Endothelial cell (in vitro differentiated cells): ENCODE results near the gene ST8SIA4. TPM values are rescaled to one million over a fixed set of nuclear protein-coding genes. Genes with fewer than 3 reads are reported as not detected.

Experiments used
- DNase-seq: peaks from one replicate; pipeline ENCODE4 v3.0.0; 2021; ENCODE audit warnings: low spot score
- H3K27ac Mint-ChIP-seq: one replicate; pipeline ENCODE4 v1.8.0; 2021; ENCODE audit warnings: mixed read lengths, inconsistent platforms; ENCODE audit not compliant: unreplicated experiment
- H3K27me3 Mint-ChIP-seq: one replicate; pipeline ENCODE4 v1.8.0; 2021; ENCODE audit warnings: mild to moderate bottlenecking, moderate library complexity, mixed read lengths, inconsistent platforms; ENCODE audit not compliant: unreplicated experiment
- H3K36me3 Mint-ChIP-seq: one replicate; pipeline ENCODE4 v1.8.0; 2021; ENCODE audit warnings: mild to moderate bottlenecking, low read depth, mixed read lengths, inconsistent platforms; ENCODE audit not compliant: unreplicated experiment
- H3K4me1 Mint-ChIP-seq: one replicate; pipeline ENCODE4 v1.8.0; 2021; ENCODE audit warnings: mild to moderate bottlenecking, mixed read lengths, inconsistent platforms; ENCODE audit not compliant: unreplicated experiment
- H3K4me3 Mint-ChIP-seq: one replicate; pipeline ENCODE4 v1.8.0; 2021; ENCODE audit warnings: mild to moderate bottlenecking, mixed read lengths, inconsistent platforms; ENCODE audit not compliant: unreplicated experiment
- H3K9me3 Mint-ChIP-seq: one replicate; pipeline ENCODE4 v1.8.0; 2021; ENCODE audit warnings: mixed read lengths, inconsistent platforms; ENCODE audit not compliant: unreplicated experiment
- CTCF ChIP-seq: fragments of 200-600 bp; sonication (generic); IDR thresholded peaks from one replicate; pipeline ENCODE4 v1.5.0; 2021; ENCODE audit warnings: antibody characterized with exemption; ENCODE audit not compliant: unreplicated experiment
- total RNA-seq: library from RNA; stranded (reverse); fragmentation: NEBNext Ultra II Directional; extraction: Animal tissue kit (Norgen Biotek cat#: 25700); gene quantifications from one replicate; pipeline ENCODE4 v1.2.1, GENCODE V29; 2021; ENCODE audit not compliant: unreplicated experiment

The ST8SIA4 gene
- total RNA-seq, 1 donor from 2014 or later, result 30.3 TPM

- no peak for DNase-seq
- Mint-ChIP-seq H3K27ac (no peak overlapping the region), H3K4me1 (peaks cover 12% of the 10 kb centered on the region), H3K27me3 (peaks cover 8% of the 10 kb centered on the region), H3K9me3 (no peaks in the 10 kb centered on the region), H3K4me3 (no peak overlapping the region), H3K36me3 (peaks cover 6% of the 10 kb centered on the region)
- TF ChIP-seq CTCF, result no peak
Observed at GRCh38 chr5:100896054-100896453, 7.0 kb downstream of the ST8SIA4 start.

GRCh38 chr5:100890461-100891008, 12.5 kb downstream of the ST8SIA4 start:
- no peaks in the 10 kb centered on the region for H3K27me3 Mint-ChIP-seq
- TF ChIP-seq CTCF, result no peak
- no peaks in the 10 kb centered on the region for H3K4me1 Mint-ChIP-seq
- no peak overlapping the region for H3K4me3 Mint-ChIP-seq
- H3K27ac Mint-ChIP-seq, result no peak overlapping the region
- H3K36me3 Mint-ChIP-seq, result no peaks in the 10 kb centered on the region
- no peak for DNase-seq
- no peaks in the 10 kb centered on the region for H3K9me3 Mint-ChIP-seq

- H3K36me3 Mint-ChIP-seq, result no peaks in the 10 kb centered on the region
- no peak overlapping the region for H3K27ac Mint-ChIP-seq
- H3K4me1 Mint-ChIP-seq, result no peaks in the 10 kb centered on the region
- no peak overlapping the region for H3K4me3 Mint-ChIP-seq
- no peak for DNase-seq
- no peaks in the 10 kb centered on the region for H3K9me3 Mint-ChIP-seq
- no peak for TF ChIP-seq CTCF
- no peaks in the 10 kb centered on the region for H3K27me3 Mint-ChIP-seq
Observed at GRCh38 chr5:100889896-100890295, 13.2 kb downstream of the ST8SIA4 start.

- H3K27me3 Mint-ChIP-seq, result no peaks in the 10 kb centered on the region
- DNase-seq, result no peak
- no peak overlapping the region for H3K27ac Mint-ChIP-seq
- no peaks in the 10 kb centered on the region for H3K36me3 Mint-ChIP-seq
- H3K4me3 Mint-ChIP-seq, result no peak overlapping the region
- no peak for TF ChIP-seq CTCF
- H3K9me3 Mint-ChIP-seq, result no peaks in the 10 kb centered on the region
- no peaks in the 10 kb centered on the region for H3K4me1 Mint-ChIP-seq
Observed at GRCh38 chr5:100889165-100889743, 13.8 kb downstream of the ST8SIA4 start.

GRCh38 chr5:100877274-100877673, 25.8 kb downstream of the ST8SIA4 start:
- DNase-seq, result no peak
- TF ChIP-seq CTCF, result no peak
- H3K9me3 Mint-ChIP-seq, result no peaks in the 10 kb centered on the region
- H3K36me3 Mint-ChIP-seq, result peaks cover 9% of the 10 kb centered on the region
- H3K4me1 Mint-ChIP-seq, result peaks cover 7% of the 10 kb centered on the region
- H3K27ac Mint-ChIP-seq, result peak overlapping the region; percentile 85
- H3K27me3 Mint-ChIP-seq, result no peaks in the 10 kb centered on the region
- no peak overlapping the region for H3K4me3 Mint-ChIP-seq
